ENCODE results near the gene TTR. TPM values are rescaled to one million over a fixed set of nuclear protein-coding genes. Genes with fewer than 3 reads are reported as not detected.
A peak's percentile ranks its signal among the peaks of the same experiment; 100 is the strongest.

Gene TTR
- total and polyA plus RNA-seq, 2 of the 13 experiments (the other 11 are each of a cell fraction or from before 2014, with no cell fraction given), result 91.3 to 496 TPM

GRCh38 chr18:31591628-31592027 is at the start of gene TTR (continued):
- TF ChIP-seq RERE (CRISPR knock-in tag; IDR thresholded peaks at IDR 0.05; ENCODE audit: low read depth) (peak; percentile 73; the same call in 1 of the 2 replicates), PBX2 (CRISPR knock-in tag; IDR thresholded peaks at IDR 0.05) (no peak), ZNF883 (CRISPR knock-in tag; IDR thresholded peaks at IDR 0.05; ENCODE audit: not compliant biosample characterization) (no peak), SYNCRIP (IDR thresholded peaks at IDR 0.05; ENCODE audit: insufficient read depth, low read depth, low read length) (no peak), TAF15 (IDR thresholded peaks at IDR 0.05; ENCODE audit: low read depth, low read length, poor library complexity, severe bottlenecking) (no peak), CENPT (CRISPR knock-in tag; IDR thresholded peaks at IDR 0.05; ENCODE audit: low read depth) (no peak), ZNF264 (CRISPR knock-in tag; IDR thresholded peaks at IDR 0.05) (0 out of 2 replicates have a peak, but pooled peaks have one; percentile 29), ZNF329 (CRISPR knock-in tag; IDR thresholded peaks at IDR 0.05; ENCODE audit: low read depth) (no peak), ZGPAT (CRISPR knock-in tag; IDR thresholded peaks at IDR 0.05) (peak; percentile 71; the same call in 1 of the 2 replicates), ERF (CRISPR knock-in tag; IDR thresholded peaks at IDR 0.05) (no peak), ARID2 (CRISPR knock-in tag; IDR thresholded peaks at IDR 0.05; ENCODE audit: borderline replicate concordance) (0 out of 2 replicates have a peak, but pooled peaks have one; percentile 48), SAFB2 (CRISPR knock-in tag; IDR thresholded peaks at IDR 0.05; ENCODE audit: borderline replicate concordance, low read depth) (no peak), CBX2 (IDR thresholded peaks at IDR 0.05; ENCODE audit: low read depth, low read length) (no peak), CBX2 (CRISPR knock-in tag; IDR thresholded peaks at IDR 0.05; ENCODE audit: low read depth) (no peak), AKNA (CRISPR knock-in tag; IDR thresholded peaks at IDR 0.05; ENCODE audit: borderline replicate concordance) (no peak), ZMAT5 (CRISPR knock-in tag; IDR thresholded peaks at IDR 0.05; ENCODE audit: borderline replicate concordance, low read depth) (no peak)

Measured in HepG2 (cell line).